ENCODE results near the gene GREB1. TPM values are rescaled to one million over a fixed set of nuclear protein-coding genes. Genes with fewer than 3 reads are reported as not detected.

The GREB1 gene
- total and polyA plus RNA-seq, 12 donors: 2.2 to 26.2 (median 3.7) TPM

DNA sequence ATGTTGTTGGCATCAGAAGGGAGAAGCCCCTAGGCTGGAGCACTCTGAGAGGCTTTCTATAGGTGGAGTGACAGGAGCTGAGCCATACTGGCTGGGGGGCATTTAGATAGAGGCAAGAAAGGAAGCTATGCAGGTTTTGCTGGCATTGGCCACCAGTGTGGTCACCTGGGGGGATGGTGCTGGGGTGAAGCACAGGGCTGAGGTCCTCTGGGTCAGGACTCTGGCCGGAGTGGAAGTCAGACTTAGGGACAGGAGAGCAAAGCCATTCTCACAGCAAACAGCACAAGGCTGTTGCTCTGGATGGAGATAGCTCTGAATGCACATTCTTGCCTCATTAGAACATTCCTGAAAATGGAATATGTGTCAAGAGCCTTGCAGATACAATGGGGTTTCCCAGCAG, 88.8 kb downstream of the GREB1 start:
- Histone ChIP-seq H3K4me1 (replicated peaks in 1 of 2) (no peaks in the 10 kb centered on the region), H3K27me3 (no peaks in the 10 kb centered on the region), H3K36me3 (replicated peaks in 1 of 2) (no peaks in the 10 kb centered on the region), H3K4me3 (no peak overlapping the region), H3K9me3 (replicated peaks in 1 of 3) (no peaks in the 10 kb centered on the region), H3K27ac (no peak overlapping the region)
- 68 to 90% (median 82%) methylated on average over 1 of the region's 1 CpG for WGBS, 4 donors
- intact Hi-C loops (cut with DNase I): no loop called here
- no peak for DNase-seq
- TF ChIP-seq POLR2A (IDR thresholded peaks at IDR 0.05) (no peak), CTCF (IDR thresholded peaks at IDR 0.05) (no peak)

DNA sequence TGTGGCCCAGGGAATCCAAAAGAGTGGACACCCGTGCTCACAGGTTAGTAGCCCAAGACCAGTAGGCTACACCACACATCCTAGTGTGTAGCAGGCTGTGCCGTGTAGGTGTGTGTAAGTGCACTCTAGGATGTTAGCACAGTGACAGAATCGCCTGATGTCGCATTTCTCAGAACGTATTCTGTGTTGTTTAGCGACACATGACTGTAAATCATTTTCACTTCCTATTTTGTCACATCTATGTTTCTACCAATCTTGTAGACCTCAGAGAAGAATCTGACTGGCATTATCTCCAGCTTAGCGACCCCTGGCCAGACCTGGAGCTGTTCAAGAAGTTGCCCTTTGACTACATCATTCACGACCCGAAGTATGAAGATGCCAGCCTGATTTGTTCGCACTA, 91.0 kb downstream of the GREB1 start:
- Histone ChIP-seq H3K36me3 (replicated peaks in 1 of 2) (no peaks in the 10 kb centered on the region), H3K4me3 (no peak overlapping the region), H3K9me3 (replicated peaks in 1 of 3) (no peaks in the 10 kb centered on the region), H3K4me1 (replicated peaks in 1 of 2) (no peaks in the 10 kb centered on the region), H3K27ac (no peak overlapping the region), H3K27me3 (no peaks in the 10 kb centered on the region)
- DNase-seq: no peak
- intact Hi-C loops (cut with DNase I): no loop called here
- 86 to 92% (median 88%) methylated on average over 10 of the region's 10 CpGs for WGBS, 4 donors
- TF ChIP-seq POLR2A (IDR thresholded peaks at IDR 0.05): no peak
- no peak for TF ChIP-seq CTCF (IDR thresholded peaks at IDR 0.05)

DNA sequence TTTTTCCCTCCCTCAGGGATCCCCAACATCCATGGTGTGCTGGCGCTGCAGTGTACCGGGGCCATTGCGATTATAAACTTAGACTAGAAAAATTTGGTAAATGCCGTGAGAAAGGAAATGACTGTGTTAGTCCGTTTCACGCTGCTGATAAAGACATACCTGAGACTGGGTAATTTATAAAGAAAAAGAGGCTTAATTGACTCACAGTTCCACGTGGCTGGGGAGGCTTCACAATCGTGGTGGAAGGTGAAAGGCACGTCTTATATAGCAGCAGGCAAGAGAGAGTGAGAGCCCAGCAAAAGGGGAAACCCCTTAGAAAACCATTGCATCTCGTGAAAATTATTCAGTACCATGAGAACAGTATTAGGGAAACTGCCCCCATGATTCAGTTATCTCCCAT, 91.8 kb downstream of the GREB1 start:
- no peak overlapping the region for H3K27ac ChIP-seq
- intact Hi-C loops (cut with DNase I): no loop called here

DNA sequence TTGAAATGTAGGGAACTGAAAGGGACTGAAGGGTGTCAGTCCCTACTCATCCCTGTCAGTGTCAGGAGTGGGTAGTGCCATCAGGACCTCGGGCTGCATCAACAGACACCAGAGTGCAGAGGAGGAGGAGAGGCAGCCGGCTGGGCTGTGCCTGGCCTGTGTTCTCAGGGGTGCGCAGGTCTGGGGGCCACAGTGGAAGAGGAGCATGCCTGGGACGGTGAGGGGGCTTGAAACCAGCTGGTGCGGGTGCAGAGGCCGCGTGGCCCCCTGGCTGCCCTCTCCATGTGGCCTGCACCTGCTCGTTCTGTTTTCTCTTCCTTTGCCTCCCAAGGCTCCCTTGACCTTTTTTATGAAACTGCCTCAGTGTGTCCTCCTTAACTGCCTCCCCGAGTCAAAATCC, 94.8 kb downstream of the GREB1 start:
- Histone ChIP-seq H3K36me3 (replicated peaks in 1 of 2) (no peaks in the 10 kb centered on the region), H3K9me3 (replicated peaks in 1 of 3) (no peaks in the 10 kb centered on the region), H3K4me1 (replicated peaks in 1 of 2) (no peaks in the 10 kb centered on the region), H3K27ac (no peak overlapping the region), H3K27me3 (no peaks in the 10 kb centered on the region), H3K4me3 (no peak overlapping the region)
- 78 to 89% (median 84%) methylated on average over 8 to 9 of the region's 9 CpGs for whole genome bisulfite sequencing, 4 donors
- DNase-seq: no peak
- TF ChIP-seq CTCF (IDR thresholded peaks at IDR 0.05): no peak
- TF ChIP-seq POLR2A (IDR thresholded peaks at IDR 0.05): no peak
- intact Hi-C loops (cut with DNase I): no loop called here

More for the DNA sequence above, 91.8 kb downstream of the GREB1 start:
- Histone ChIP-seq H3K9me3 (replicated peaks in 1 of 3) (no peaks in the 10 kb centered on the region), H3K4me3 (no peak overlapping the region), H3K4me1 (replicated peaks in 1 of 2) (no peaks in the 10 kb centered on the region), H3K36me3 (replicated peaks in 1 of 2) (no peaks in the 10 kb centered on the region), H3K27me3 (no peaks in the 10 kb centered on the region)
- WGBS, 4 donors: 86 to 91% (median 89%) methylated on average over 10 of the region's 10 CpGs
- TF ChIP-seq POLR2A (IDR thresholded peaks at IDR 0.05): no peak
- DNase-seq: peak in 1 of 7 donors; percentile 15

GRCh38 chr2:11629215-11629614, 95.4 kb downstream of the GREB1 start:
- Histone ChIP-seq H3K27ac (no peak overlapping the region), H3K36me3 (replicated peaks in 1 of 2) (no peaks in the 10 kb centered on the region), H3K27me3 (no peaks in the 10 kb centered on the region), H3K4me1 (replicated peaks in 1 of 2) (no peaks in the 10 kb centered on the region), H3K4me3 (no peak overlapping the region), H3K9me3 (replicated peaks in 1 of 3) (no peaks in the 10 kb centered on the region)
- TF ChIP-seq CTCF (IDR thresholded peaks at IDR 0.05): no peak
- no peak for TF ChIP-seq POLR2A (IDR thresholded peaks at IDR 0.05)
- intact Hi-C loops (cut with DNase I): no loop called here
- DNase-seq: no peak
- 83 to 89% (median 86%) methylated on average over 11 of the region's 11 CpGs for WGBS, 4 donors
